Breast epithelium (tissue), 3 donors: ENCODE measurements around the gene BACE1.

Experiments used
- CTCF ChIP-seq, 3 donors: fragments of 450-650 bp; IDR thresholded peaks; one replicate each; pipeline ENCODE4 v1.5.1; 2016 to 2017; ENCODE audit warnings: antibody characterized with exemption in 3 of 3, mild to moderate bottlenecking in 3 of 3, moderate library complexity in 3 of 3
- POLR2A ChIP-seq: fragments of 450-650 bp; IDR thresholded peaks from one replicate; pipeline ENCODE4 v1.6.1; 2016; ENCODE audit warnings: antibody characterized with exemption, mild to moderate bottlenecking, moderate library complexity

GRCh38 chr11:117315285-117316196 lies 515 bp downstream of the BACE1 start:
- TF ChIP-seq CTCF (IDR thresholded peaks at IDR 0.05), result no peak
- TF ChIP-seq POLR2A, result no peak
